ENCODE measurements around the gene ZCCHC2. TPM values are rescaled to one million over a fixed set of nuclear protein-coding genes. Genes with fewer than 3 reads are reported as not detected.

Gene ZCCHC2
- total and polyA plus RNA-seq, 9 of the 15 experiments (the other 6 are each of a cell fraction or from before 2014, with no cell fraction given) = 1.0 to 9.2 (median 6.0) TPM

GRCh38 chr18:62537042-62537894 is 14.4 kb downstream of the ZCCHC2 start (continued):
- TF ChIP-seq, protein P1, sequence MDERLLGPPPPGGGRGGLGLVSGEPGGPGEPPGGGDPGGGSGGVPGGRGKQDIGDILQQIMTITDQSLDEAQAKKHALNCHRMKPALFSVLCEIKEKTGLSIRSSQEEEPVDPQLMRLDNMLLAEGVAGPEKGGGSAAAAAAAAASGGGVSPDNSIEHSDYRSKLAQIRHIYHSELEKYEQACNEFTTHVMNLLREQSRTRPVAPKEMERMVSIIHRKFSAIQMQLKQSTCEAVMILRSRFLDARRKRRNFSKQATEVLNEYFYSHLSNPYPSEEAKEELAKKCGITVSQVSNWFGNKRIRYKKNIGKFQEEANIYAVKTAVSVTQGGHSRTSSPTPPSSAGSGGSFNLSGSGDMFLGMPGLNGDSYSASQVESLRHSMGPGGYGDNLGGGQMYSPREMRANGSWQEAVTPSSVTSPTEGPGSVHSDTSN (CRISPR knock-in tag; IDR thresholded peaks at IDR 0.05; ENCODE audit: low read depth) = no peak
- TF ChIP-seq, protein P1 (tag; conservative IDR thresholded peaks at IDR 0.05; ENCODE audit: low read depth) = no peak
- TF ChIP-seq MCM2 (IDR thresholded peaks at IDR 0.05; ENCODE audit: low read depth) = no peak
- no peak for TF ChIP-seq HDAC2 (IDR thresholded peaks at IDR 0.05)
- TF ChIP-seq WHSC1 (IDR thresholded peaks at IDR 0.05; ENCODE audit: low read length) = no peak
- TF ChIP-seq, protein P2, sequence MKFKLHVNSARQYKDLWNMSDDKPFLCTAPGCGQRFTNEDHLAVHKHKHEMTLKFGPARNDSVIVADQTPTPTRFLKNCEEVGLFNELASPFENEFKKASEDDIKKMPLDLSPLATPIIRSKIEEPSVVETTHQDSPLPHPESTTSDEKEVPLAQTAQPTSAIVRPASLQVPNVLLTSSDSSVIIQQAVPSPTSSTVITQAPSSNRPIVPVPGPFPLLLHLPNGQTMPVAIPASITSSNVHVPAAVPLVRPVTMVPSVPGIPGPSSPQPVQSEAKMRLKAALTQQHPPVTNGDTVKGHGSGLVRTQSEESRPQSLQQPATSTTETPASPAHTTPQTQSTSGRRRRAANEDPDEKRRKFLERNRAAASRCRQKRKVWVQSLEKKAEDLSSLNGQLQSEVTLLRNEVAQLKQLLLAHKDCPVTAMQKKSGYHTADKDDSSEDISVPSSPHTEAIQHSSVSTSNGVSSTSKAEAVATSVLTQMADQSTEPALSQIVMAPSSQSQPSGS (CRISPR knock-in tag; IDR thresholded peaks at IDR 0.05) = no peak
- TF ChIP-seq TCF7L2 (IDR thresholded peaks at IDR 0.05; ENCODE audit: low read depth, low read length) = no peak
- TF ChIP-seq, protein P3, sequence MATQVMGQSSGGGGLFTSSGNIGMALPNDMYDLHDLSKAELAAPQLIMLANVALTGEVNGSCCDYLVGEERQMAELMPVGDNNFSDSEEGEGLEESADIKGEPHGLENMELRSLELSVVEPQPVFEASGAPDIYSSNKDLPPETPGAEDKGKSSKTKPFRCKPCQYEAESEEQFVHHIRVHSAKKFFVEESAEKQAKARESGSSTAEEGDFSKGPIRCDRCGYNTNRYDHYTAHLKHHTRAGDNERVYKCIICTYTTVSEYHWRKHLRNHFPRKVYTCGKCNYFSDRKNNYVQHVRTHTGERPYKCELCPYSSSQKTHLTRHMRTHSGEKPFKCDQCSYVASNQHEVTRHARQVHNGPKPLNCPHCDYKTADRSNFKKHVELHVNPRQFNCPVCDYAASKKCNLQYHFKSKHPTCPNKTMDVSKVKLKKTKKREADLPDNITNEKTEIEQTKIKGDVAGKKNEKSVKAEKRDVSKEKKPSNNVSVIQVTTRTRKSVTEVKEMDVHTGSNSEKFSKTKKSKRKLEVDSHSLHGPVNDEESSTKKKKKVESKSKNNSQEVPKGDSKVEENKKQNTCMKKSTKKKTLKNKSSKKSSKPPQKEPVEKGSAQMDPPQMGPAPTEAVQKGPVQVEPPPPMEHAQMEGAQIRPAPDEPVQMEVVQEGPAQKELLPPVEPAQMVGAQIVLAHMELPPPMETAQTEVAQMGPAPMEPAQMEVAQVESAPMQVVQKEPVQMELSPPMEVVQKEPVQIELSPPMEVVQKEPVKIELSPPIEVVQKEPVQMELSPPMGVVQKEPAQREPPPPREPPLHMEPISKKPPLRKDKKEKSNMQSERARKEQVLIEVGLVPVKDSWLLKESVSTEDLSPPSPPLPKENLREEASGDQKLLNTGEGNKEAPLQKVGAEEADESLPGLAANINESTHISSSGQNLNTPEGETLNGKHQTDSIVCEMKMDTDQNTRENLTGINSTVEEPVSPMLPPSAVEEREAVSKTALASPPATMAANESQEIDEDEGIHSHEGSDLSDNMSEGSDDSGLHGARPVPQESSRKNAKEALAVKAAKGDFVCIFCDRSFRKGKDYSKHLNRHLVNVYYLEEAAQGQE (IDR thresholded peaks at IDR 0.05; ENCODE audit: borderline replicate concordance) = no peak
- TF ChIP-seq, protein P3 (CRISPR knock-in tag; IDR thresholded peaks at IDR 0.05; ENCODE audit: low read depth) = no peak

Measured in K562 (cell line).